DMS114 treated with DMSO at 0.1 percent for 48 hours (cell line): ENCODE data around the gene EIF2S3.
A peak's percentile ranks its signal among the peaks of the same experiment; 100 is the strongest.
"Not testable (repeated sequence)": the region's sequence is repeated elsewhere in the genome, so short reads cannot be mapped to it uniquely, and the experiment has no call there.

Experiments
- DNase-seq: peaks from one replicate; lab custom pipeline; 2025; ENCODE audit not compliant: unreplicated experiment; lab: John Stamatoyannopoulos, UW

The EIF2S3 gene

DNA sequence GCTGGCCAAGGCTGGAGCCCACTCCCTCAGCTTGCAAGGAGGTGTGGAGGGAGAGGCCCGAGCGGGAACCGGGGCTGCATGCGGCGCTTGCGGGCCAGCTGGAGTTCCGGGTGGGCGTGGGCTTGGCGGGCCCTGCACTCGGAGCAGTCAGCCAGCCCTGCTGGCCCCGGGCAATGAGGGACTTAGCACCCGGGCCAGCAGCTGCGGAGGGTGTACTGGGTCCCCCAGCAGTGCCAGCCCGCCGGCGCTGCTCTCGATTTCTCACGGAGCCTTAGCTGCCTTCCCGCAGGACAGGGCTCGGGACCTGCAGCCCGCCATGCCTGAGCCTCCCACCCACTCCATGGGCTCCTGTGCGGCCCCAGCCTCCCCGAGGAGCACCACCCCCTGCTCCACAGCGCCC, 5.1 kb upstream of the EIF2S3 start:
- DNase-seq: not testable (repeated sequence)

DNA sequence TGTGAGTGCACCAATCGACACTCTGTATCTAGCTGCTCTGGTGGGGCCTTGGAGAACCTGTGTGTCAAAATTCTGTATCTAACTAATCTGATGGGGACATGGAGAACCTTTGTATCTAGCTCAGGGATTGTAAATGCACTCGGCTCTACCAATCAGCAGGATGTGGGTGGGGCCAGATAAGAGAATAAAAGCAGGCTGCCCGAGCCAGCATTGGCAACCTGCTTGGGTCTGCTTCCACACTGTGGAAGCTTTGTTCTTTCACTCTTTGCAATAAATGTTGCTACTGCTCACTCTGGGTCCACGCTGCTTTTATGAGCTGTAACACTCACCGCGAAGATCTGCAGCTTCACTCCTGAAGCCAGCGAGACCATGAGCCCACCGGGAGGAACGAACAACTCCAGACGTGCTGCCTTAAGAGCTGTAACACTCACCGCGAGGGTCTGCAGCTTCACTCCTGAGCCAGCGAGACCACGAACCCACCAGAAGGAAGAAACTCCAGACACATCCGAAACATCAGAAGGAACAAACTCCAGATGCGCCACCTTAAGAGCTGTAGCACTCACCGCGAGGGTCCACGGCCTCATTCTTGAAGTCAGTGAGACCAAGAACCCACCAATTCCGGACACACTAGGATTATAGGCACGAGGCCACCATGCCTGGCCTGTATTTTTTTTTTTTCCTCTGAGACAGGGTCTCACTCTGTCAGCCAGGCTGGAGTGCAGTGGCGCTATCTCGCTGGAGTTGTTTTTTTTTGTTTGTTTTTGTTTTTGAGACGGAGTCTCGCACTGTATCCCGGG, 4.0 kb upstream of the EIF2S3 start:
- DNase-seq: not testable (repeated sequence)

GRCh38 chrX:24055043-24055356, 244 bp downstream of the EIF2S3 start:
- no peak for DNase-seq

GRCh38 chrX:24063488-24063887, 8.7 kb downstream of the EIF2S3 start:
- DNase-seq: no peak

DNA sequence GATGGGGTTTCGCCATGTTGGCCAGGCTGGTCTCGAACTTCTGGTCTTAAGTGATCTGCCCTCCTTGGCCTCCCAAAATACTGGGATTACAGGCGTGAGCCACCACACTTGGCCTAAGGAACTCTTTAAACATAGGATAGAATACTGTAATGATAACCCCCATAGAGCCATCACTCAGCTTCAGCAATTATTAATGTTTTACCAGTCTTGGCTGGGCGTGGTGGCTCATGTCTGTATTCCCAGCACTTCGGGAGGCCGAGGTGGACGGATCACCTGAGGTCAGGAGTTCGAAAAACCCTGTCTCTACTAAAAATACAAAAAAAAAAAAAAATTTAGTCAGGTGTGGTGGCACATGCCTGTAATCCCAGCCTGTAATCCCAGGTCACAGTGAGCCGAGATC, 15.1 kb downstream of the EIF2S3 start:
- no peak for DNase-seq

GRCh38 chrX:24079411-24079810, 24.7 kb downstream of the EIF2S3 start:
- DNase-seq: no peak

DNA sequence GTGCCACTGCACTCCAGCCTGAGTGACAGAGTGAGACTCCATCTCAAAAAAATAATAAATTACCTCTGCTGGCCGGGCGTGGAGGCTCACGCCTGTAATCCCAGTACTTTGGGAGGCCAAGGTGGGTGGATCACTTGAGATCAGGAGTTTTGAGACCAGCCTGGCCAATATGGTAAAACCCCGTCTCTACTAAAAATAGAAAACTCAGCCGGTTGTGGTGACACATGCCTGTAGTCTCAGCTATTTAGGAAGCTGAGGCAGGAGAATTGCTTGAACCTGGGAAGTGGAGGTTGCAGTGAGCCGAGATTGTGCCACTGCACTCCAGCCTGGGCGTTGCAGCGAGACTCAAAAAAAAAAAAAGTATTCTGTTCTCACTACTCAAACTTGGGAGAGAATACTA, 25.5 kb downstream of the EIF2S3 start:
- DNase-seq: not testable (repeated sequence)

DNA sequence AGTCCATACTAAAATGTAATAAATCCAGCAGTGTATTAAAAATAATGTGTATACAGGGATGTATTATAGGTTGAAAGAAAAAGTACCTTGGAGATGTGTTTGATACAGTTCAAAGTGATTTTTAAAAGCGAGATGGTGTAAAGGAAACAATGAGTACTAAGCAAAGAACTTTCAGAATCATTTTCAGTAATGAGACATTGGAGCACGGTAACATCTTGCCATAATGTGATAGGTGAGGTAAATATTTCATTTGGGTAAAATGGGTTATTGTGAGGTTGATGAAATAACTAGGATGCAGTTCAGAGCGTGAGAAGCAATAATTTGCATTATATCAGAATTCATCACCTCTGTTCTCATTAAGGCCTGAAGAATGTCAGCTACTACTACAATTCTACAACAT, 25.9 kb downstream of the EIF2S3 start:
- no peak for DNase-seq

GRCh38 chrX:24081661-24082154, 27.0 kb downstream of the EIF2S3 start:
- DNase-seq: peak; percentile 17

DNA sequence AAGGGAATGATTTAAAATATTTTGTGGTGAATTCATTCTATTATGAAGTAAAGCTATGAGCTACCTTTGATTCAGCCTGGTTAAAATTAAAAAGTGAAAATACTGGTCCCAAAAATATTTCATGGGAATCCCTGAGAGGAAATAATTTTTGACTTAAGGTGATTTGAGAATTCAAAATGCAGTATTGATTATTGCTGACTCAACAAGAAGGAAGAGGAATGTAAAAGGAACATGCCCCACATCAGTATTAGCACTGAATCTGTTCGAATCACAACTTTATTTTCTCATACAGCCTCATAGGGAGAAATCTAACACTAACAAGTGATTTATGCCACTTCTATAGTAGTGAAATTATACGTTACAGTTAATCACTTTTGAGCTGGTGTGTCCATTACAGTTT, 27.7 kb downstream of the EIF2S3 start:
- DNase-seq: no peak

DNA sequence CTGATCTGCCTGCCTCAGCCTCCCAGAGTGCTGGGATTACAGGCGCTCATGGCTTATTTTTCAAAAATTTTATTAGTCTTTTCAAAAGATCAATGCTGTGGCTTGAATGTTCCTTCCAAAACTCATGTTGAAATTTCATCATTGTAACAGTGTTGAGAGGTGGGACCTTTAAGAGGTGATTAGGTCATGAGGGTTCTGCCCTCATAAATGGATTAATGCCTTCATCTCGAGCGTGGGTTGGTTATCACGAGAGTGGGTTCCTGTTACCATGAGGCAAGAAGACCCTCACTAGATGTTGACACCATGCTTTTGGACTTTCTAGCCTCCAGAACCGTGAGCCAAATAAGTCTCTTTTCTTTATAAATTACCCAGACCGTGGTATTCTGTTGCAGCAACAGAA, 30.3 kb downstream of the EIF2S3 start:
- DNase-seq: no peak

- DNase-seq: no peak
Measured at GRCh38 chrX:24090300-24091200, 35.8 kb downstream of the EIF2S3 start.

DNA sequence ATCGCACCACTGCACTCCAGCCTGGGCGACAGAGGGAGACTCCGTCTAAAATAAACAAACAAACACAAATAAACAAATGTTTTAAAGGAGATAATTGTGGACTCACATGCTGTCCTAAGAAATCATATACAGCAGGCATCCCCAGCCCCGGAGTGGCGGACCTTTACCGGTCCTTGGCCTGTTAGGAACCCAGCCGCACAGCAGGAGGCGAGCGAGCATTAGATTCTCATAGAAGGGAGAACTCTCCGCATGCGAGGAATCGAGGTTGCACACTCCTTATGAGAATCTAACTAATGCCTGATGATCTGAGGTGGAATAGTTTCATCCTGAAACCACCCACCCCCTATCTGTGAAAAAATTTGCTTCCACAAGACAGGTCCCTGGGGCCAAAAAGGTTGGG, 39.0 kb downstream of the EIF2S3 start:
- DNase-seq: no peak

DNA sequence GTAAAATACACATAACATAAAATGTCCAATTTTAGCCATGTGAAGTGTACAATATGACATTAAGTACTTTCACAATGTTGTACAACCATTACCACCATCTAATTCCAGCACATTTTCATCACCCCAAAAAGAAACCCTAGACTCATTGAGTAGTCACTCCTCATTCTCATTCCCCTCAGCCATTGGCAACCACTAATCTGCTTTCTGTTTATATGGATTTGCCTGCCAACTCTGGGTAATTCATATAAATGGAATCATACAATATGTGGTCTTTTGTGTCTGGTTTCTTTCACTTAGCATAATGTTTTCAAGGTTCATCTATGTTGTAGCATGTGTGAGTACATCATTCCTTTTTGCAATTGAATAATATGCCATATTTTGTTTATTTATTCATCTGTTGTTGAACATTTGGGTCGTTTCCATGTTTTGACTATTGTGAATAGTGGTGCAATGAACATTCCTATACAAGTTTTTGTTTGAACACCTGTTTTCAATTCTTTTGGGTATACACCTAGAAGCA, 43.0 kb downstream of the EIF2S3 start:
- no peak for DNase-seq

DNA sequence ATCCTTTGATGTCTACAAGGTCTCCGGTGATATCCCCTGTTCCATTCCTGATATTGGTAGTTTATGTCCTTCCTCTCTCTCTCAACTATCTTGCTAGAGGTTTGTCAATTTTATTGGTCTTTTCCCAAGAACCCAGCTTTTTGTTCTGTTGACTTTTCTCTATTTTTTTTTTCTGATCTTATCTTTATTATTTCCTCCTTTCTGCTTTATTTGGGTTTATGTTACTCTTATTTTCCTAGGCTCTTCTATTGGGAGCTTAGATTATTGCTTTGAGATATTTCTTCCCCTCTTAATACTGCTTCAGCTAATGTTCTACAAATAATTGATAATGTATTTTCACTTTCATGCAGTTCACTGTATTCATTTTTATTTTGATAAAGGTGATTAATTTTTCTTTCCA, 44.2 kb downstream of the EIF2S3 start:
- no peak for DNase-seq

- DNase-seq: no peak
Measured at GRCh38 chrX:24099394-24099793, 44.6 kb downstream of the EIF2S3 start.

DNA sequence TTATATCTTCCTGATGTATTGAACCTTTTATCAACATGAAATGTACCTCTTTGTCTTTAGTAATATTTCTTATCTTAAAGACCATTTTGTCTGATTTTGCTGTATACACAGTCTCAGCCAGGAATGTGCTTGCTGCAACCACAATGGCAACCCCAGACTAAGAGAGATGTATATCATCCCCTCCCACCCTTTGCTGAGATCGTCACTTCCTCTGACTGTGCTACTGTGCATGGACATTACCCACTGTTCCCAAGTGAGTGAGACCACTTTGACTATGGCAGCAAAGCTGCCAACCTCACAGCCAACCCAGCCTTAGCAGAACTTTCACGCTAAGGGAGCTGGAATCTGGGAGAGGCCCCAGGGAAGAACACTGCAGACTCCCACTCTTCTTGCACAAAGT, 46.0 kb downstream of the EIF2S3 start:
- no peak for DNase-seq

- DNase-seq: no peak
Measured at GRCh38 chrX:24110069-24110468, 55.3 kb downstream of the EIF2S3 start.

- DNase-seq: no peak
Measured at GRCh38 chrX:24113181-24113580, 58.4 kb downstream of the EIF2S3 start.

DNA sequence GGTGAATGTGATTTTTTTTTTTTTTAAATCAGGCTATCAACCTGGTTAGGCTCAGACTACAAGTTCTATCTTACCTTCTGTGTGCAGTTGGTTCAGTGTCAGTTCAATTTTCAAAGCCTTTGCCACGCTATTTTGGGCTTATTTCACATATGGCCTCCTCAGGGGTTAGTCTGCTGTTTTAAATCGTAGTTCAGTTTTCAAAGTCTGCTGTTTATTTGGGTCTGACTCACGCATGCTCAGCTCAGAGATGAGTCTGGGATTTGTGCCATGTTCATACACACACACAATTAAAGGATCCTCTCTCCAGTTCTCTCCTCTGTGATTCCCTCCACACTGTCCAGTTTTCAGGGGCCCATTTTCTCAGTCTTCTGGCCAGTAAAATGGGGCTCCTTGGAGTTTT, 62.5 kb downstream of the EIF2S3 start:
- no peak for DNase-seq

DNA sequence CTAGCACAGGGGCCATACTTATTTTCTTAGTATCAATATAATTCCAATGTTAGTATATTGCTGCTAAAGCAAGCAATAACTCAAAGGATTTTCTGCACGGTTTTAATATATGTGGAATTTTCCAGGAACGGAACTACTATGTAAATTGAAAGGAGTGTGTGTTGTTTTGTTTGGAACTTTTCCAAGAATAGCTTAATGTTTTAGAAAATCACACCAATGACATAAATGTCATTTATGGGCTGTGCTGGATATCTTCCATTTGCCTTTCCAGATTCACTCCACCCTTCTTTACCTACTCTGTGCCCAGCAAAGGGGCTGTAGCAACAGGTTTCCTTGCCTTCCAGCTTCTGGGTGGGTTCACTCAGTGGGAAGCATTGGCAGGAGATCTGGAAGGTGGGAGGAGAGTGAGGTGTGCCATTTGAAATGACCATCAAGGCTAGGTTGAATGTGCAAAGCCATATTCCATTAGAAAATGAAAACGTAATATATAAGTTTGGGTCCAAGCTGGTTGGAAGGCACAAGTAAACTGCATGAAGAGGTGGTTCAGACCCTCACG, 69.6 kb downstream of the EIF2S3 start:
- DNase-seq: no peak
